ENCODE results near the gene P2RX3.
A peak's percentile ranks its signal among the peaks of the same experiment; 100 is the strongest.
"Not testable (repeated sequence)": the region's sequence is repeated elsewhere in the genome, so short reads cannot be mapped to it uniquely, and the experiment has no call there.

Gene P2RX3

DNA sequence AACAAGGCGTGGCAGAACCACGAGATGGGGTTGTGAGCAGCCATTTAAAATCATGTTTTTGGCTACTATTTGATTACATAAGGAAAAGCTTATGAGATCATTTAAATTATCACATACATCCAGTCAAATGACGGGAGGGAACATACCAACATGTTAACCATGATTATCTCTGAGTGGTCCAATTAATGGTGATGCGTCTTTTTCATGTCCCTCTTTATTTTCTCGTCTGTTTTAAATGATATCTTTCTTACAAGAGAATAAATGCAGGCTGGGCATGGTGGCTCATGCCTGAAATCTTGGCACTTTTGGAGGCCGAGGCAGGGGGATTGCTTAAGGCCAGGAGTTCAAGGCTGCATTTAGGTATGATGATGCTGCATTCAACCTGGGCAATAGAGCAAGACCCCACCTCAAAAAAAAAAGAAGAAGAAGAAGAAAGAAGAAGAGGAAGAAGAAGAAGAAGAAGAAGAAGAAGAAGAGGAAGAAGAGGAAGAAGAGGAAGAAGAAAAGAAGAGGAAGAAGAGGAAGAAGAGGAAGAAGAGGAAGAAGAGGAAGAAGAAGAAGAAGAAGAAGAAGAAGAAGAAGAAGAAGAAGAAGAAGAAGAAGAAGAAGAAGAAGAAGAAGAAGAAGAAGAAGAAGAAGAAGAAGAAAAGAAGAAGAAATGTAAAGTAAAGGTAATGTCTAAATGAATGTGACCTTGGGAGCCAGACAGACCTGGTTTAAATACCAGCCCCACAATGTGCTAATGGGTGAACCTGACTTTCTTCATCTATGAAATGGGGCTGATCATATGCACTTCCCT is 65.0 kb downstream of the P2RX3 start:
- ATAC-seq, H3K9me3 Mint-ChIP-seq, H3K4me3 Mint-ChIP-seq, H3K27me3 Mint-ChIP-seq, DNase-seq: not testable (repeated sequence)
- Mint-ChIP-seq H3K27ac (peak overlapping the region; percentile 35 to 78), H3K4me1 (peaks cover 41% of the 10 kb centered on the region)

DNA sequence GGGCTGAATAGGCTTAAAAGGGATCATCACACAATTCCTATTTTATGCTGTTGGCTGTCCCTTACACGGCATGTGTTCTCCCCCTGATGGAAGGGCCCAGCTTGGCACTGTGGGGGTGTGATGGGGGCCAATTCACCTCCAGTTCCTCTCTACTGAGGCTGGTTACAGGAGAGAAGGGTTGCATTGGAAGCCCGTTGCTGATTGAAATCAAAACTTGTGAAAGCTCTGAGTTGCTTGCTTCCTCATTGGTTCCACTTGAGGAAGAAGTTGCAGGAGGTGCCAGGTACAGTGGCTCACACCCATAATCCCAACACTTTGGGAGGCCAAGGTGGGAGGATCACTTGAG is 65.6 kb downstream of the P2RX3 start:
- Mint-ChIP-seq H3K9me3 (no peaks in the 10 kb centered on the region), H3K4me3 (no peak overlapping the region), H3K27me3 (no peaks in the 10 kb centered on the region), H3K27ac (no peak overlapping the region), H3K4me1 (peaks cover 47% of the 10 kb centered on the region)
- ATAC-seq (no peak), DNase-seq (no peak)

DNA sequence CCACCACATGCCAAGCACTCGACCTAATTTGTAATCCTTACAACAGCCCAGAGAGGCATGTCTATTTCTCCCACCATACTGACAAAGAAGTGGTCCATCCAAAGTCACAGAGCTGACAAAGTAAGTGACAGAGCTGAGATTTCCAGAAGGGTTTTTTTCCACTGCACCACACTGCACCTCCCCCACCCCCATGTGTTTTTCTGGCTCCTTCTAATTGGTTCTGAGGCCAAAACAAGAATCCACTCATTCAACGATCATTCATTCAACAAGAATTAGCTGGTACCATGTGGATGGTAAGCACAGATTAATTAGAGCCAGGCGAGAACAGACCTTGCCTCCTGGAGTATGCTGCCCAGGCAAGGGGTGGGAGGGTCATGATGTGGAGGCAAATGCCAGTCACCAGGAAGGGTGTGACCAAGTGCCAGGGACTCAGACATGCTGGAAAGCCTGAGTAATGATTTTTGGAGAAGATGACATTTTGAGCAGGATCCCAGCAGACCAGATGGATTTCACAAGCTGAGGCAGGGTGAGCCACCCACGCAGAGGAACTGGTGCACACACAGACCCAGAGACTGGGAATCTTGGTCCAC is 67.2 kb downstream of the P2RX3 start:
- no peak overlapping the region for H3K4me3 Mint-ChIP-seq
- no peaks in the 10 kb centered on the region for H3K27me3 Mint-ChIP-seq
- DNase-seq (no peak), ATAC-seq (no peak)
- H3K9me3 Mint-ChIP-seq = no peaks in the 10 kb centered on the region
- peaks cover 63% of the 10 kb centered on the region for H3K4me1 Mint-ChIP-seq
- peak overlapping the region in 1 of 2 donors; percentile 56 for H3K27ac Mint-ChIP-seq

DNA sequence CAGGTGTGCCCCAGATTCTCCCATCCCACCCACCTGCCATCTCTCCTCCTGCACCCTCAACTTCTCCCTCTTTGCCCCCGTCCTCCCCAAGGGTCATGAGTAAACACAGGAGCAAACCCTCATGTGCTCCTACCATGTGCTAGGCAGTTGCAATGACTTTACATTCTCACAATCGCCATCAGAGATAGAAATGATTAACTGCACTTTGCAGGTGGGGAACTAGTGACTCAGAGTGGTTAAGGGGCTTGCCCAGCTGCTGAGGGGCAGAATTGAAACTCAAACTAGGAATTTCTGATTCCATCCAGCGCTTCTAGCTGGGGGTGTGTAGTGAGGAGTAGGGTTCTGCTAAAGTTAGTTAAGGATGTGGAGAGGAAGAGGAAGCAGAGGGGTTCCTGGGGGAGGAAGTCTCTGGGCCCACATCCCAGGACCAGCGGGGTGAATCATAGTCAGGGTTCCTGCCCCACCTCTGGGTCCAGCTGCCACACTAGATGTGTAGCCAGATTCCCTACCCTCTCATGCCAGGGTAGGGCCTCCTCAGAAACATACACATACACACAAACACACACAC is 68.3 kb downstream of the P2RX3 start:
- no peaks in the 10 kb centered on the region for H3K27me3 Mint-ChIP-seq
- H3K4me1 Mint-ChIP-seq = peaks cover 70% of the 10 kb centered on the region
- peak; percentile 29 to 64 for DNase-seq
- peak; percentile 96 for ATAC-seq
- H3K9me3 Mint-ChIP-seq = no peaks in the 10 kb centered on the region
- H3K4me3 Mint-ChIP-seq = peak overlapping the region; percentile 15 to 49
- peak overlapping the region; percentile 81 to 93 for H3K27ac Mint-ChIP-seq

DNA sequence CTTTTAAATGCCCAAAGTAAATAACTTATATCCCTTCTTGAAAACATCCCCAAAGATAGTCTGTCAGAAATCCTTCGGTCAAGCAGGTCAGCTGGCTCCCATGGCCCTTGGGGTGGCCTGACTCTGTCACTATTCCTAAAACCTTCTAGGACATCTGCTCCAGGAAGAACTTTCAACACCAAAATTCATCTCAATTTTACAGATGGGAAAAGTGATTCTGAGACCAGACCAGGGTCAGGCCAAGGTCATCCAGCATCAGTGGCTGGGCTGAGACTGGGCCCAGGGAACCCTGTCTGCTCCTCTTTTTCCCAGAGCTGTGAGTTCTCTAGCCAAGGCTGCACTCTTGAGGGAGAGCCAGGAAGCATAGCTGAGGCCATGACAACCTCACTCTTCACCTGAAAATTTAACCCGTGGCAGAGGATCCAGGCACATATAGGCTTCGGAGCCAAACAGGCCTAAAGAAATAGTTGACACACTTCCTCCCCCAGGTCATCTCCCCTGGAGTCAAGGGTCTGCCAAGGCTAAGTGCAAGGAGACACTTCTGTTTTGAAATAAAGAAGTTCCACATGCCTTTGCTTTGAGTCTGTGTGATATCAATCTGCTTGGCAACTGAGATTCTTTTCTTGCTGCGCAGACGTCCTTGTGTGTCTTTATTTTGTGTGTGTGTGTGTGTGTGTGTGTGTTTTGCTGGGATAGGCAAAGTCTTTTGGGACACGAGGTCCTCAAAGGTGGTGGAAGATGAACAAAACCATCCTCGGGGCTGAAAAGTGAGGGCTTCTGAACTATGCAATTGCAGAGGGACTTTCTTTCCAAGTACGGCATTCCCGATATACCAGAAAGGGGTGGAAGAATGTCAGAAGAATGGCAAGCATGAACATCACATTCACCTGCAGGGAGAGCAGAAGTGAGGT is 69.1 kb downstream of the P2RX3 start:
- Mint-ChIP-seq H3K27ac (peak overlapping the region; percentile 81 to 93), H3K4me3 (peak overlapping the region in 1 of 2 donors; percentile 49), H3K9me3 (no peaks in the 10 kb centered on the region), H3K27me3 (no peaks in the 10 kb centered on the region), H3K4me1 (peaks cover 73% of the 10 kb centered on the region)
- ATAC-seq (no peak), DNase-seq (no peak)

DNA sequence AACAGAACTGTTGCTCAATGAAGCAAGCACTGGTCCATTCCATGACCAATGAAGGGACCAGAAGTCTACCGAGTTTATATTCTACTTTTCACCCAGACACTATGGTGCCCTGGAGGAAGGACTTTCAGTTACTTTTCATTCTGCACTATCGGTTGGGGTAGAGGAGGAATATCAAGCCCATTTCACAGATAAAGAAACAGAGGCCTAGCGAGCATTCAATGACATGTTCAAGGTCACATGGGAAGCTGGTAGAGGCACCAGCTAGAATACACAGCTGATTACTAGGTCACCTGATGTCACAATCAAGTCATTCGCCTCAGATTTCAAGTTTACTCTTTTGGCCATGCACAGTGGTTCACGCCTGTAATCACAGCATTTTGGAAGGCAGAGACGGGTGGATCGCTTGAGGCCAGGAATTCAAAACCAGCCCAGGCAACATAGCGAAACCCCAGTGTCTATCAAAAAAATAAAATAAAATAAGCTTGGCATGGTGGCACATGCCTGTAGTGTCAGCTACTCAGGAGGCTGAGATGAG is 69.9 kb downstream of the P2RX3 start:
- Mint-ChIP-seq H3K27me3 (no peaks in the 10 kb centered on the region), H3K4me1 (peaks cover 77% of the 10 kb centered on the region)

DNA sequence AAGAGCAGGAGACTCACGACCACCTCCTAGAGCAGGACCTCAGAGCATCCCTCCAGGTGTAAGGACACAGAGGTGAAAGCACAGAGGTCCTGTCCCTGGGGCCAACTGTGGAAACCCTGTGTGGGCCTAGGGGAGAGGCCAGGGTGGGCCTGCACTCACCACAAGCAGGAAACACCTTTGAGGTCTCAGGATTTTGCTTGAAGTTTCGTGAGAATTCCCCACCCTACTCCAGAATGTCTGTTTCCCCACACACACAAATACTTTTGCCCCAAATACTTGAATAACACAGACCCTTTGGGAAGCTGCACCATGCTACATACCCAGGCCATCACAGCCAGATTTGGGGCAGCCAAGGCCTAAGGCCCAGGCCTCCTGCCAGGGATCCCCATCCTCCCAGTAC is 70.6 kb downstream of the P2RX3 start:
- Mint-ChIP-seq H3K9me3 (no peaks in the 10 kb centered on the region), H3K4me3 (no peak overlapping the region), H3K27me3 (no peaks in the 10 kb centered on the region), H3K4me1 (peaks cover 77% of the 10 kb centered on the region), H3K27ac (peak overlapping the region; percentile 13 to 43)
- DNase-seq = no peak
- ATAC-seq = no peak

More for the DNA sequence above, 69.9 kb downstream of the P2RX3 start:
- H3K27ac Mint-ChIP-seq = peak overlapping the region in 1 of 2 donors; percentile 26
- ATAC-seq (no peak), DNase-seq (no peak)
- H3K9me3 Mint-ChIP-seq = no peaks in the 10 kb centered on the region
- no peak overlapping the region for H3K4me3 Mint-ChIP-seq

DNA sequence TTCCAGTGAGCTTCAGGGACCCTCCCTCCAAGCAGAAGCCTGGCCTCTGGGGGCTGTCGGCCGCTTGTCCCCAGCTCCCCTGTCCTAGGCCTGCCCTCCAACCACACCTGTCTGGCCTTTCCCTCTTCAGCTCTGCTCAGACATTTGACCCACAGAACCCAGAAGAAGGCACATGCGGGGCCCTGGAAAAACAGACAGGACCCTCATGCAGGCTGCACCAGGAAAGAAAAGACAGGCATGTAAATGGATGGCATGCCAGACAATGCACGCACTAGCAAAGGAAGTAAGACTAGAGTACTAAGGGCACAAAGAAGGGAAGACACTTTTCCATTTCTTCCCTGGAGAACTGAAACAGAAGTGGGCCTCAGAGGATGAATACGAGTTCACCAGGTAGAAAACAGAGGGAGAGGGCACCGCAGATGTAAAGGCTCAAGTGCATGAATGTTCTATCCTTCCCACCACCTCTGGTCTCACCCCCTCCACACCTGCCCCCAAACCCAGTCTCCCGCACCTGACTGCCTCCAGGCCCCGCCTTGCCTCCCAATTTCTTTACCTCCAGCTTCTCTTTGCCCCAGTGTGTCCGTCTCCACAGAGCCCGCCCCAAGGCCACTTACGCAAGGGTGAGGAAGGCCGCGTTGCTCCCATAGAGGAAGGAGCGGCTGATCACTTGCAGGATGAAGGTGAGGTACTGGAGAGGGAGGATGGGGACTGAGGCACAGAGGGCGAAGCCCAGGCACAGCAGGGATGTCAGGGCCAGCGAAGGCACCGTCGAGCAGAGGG is 71.4 kb downstream of the P2RX3 start:
- Mint-ChIP-seq H3K27ac (peak overlapping the region in 1 of 2 donors; percentile 36), H3K4me3 (no peak overlapping the region), H3K9me3 (no peaks in the 10 kb centered on the region), H3K27me3 (no peaks in the 10 kb centered on the region), H3K4me1 (peaks cover 83% of the 10 kb centered on the region)
- no peak for DNase-seq
- no peak for ATAC-seq

DNA sequence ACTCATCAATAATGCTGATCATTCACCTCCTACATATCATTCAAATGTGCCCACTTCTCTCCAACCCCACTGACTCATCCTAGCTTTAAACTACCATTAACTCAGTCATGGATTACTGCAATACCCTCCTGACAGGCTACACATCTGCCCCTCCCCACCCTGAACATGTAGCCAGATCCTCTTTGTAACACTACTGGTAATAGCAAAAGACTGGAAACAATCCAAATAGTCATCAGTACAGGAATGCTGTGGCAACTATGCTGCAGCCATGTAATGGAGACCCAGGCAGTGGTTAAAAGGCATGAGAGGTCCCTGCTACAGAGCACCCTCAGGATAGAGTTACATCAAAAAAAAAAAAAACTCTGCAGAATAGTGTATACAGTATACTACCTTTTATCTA is 72.1 kb downstream of the P2RX3 start:
- DNase-seq = no peak
- ATAC-seq = no peak
- Mint-ChIP-seq H3K27me3 (no peaks in the 10 kb centered on the region), H3K4me3 (no peak overlapping the region), H3K4me1 (peaks cover 88% of the 10 kb centered on the region), H3K9me3 (no peaks in the 10 kb centered on the region), H3K27ac (peak overlapping the region; percentile 29 to 38)

DNA sequence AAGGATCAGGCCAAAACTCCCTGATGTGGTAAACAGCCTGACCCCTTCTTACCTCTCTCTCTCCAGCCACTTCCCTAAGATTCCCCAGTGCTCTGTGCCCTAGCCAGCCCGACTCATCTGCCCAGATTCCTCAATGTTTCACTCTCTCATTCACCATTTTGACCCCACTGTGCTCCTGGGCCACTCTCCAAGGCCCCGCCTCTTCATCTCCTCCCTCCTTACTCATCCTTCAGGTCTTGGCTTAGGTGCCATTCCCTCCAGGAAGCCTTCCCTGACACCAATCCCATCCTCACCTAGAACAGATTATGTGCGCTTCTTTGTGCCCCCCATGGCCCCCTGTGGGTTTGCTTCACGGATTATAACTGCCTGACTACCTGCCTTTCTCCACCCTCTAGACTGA is 75.5 kb downstream of the P2RX3 start:
- H3K27me3 Mint-ChIP-seq = no peaks in the 10 kb centered on the region
- no peak overlapping the region for H3K4me3 Mint-ChIP-seq
- peak overlapping the region; percentile 57 to 83 for H3K27ac Mint-ChIP-seq
- peaks cover 87% of the 10 kb centered on the region for H3K4me1 Mint-ChIP-seq
- no peaks in the 10 kb centered on the region for H3K9me3 Mint-ChIP-seq
- ATAC-seq = no peak
- DNase-seq = no peak

DNA sequence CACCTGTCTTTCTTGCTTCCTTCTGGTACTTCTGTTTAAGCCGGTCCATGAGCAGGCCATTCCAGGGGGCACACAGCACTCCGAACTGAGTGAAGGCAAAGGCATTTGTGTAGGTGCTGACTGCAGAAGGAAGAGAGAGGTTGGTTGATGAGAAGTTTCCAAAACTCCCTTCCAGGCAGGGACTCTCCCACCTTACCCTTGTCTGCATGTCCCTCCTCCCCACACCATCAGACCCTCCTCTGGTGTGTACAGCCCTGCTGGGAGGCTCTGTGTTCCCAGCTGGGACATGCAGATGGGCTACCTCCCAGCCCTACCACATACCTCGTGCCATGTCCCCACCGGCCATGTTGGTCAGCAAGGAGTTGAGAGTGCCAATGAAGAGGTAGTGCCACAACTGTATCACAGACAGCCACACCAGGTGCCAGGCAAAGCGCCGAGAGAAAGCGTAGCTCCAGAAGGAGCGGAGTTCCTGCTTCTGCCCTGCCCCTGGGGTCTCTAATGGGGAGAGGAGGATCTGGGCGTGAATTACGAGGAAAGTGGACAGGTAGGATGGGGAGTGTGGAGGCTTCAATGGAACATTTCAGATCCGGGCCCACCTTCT is 76.6 kb downstream of the P2RX3 start:
- Mint-ChIP-seq H3K27ac (peak overlapping the region in 1 of 2 donors; percentile 85), H3K9me3 (no peaks in the 10 kb centered on the region), H3K27me3 (no peaks in the 10 kb centered on the region), H3K4me3 (no peak overlapping the region), H3K4me1 (peaks cover 84% of the 10 kb centered on the region)
- ATAC-seq (peak; percentile 69), DNase-seq (no peak)

DNA sequence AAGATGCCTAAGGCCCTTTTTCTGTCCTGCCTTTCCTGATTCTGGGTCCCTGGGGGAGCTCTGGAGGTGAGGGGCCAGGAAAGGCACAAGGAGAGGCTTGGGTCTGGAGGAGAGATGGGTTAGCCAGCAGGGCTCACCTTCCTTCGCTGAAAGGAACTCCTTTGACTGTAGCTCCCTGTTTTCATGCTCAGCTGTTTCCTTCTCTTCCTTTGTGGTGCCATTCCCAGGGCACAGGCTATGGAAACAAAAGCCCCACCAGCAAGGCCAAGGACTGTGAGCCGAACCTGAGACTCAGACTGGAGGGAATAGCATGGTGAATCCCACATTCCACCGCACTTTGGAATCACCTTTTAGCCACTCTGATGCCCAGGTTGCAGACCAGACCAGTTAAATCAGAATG is 78.3 kb downstream of the P2RX3 start:
- no peaks in the 10 kb centered on the region for H3K27me3 Mint-ChIP-seq
- DNase-seq (no peak), ATAC-seq (no peak)
- peaks cover 87% of the 10 kb centered on the region for H3K4me1 Mint-ChIP-seq
- peak overlapping the region in 1 of 2 donors; percentile 9 for H3K27ac Mint-ChIP-seq
- H3K9me3 Mint-ChIP-seq = no peaks in the 10 kb centered on the region
- no peak overlapping the region for H3K4me3 Mint-ChIP-seq

DNA sequence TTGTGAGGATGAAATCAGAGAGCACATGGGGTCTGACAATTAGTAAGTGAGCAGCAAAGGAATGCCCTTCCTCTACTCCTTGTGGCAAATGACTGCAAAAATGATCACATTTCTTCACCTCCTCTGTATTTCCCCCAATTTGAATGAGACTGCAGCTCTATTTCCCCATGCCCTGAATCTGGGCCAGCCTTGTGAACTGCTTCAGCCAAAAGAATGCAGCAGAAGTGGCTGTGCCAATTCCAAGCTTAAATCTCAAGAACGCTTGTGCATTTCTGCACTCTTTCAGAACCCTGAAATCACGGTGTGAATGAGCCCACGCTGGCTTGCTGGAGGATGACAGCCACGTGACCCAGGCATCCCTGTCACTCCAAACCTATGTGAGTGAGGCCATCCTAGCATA is 78.9 kb downstream of the P2RX3 start:
- no peak for ATAC-seq
- Mint-ChIP-seq H3K27me3 (no peaks in the 10 kb centered on the region), H3K4me3 (no peak overlapping the region)

DNA sequence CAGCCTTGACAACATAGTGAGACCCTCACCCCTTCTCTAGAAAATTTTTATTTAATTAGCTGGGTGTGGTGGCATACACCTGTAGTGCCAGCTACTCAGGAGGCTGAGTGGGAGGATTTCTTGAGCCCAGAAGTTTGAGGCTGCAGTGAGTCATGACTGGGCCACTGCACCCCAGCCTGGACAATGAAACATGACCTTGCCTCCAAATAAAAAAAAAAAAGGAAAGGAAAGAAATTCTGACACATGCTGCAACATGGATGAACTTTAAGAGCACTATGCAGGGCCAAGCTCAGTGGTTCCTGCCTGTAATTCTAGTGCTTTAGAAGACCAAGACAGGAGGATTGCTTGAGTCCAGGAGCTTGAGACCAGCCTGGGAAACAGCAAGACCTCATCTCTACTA is 80.0 kb downstream of the P2RX3 start:
- peaks cover 94% of the 10 kb centered on the region for H3K4me1 Mint-ChIP-seq
- H3K27ac Mint-ChIP-seq = no peak overlapping the region
- ATAC-seq (no peak), DNase-seq (no peak)
- no peaks in the 10 kb centered on the region for H3K9me3 Mint-ChIP-seq
- no peak overlapping the region for H3K4me3 Mint-ChIP-seq
- H3K27me3 Mint-ChIP-seq = no peaks in the 10 kb centered on the region

More for the DNA sequence above, 78.9 kb downstream of the P2RX3 start:
- no peak for DNase-seq
- Mint-ChIP-seq H3K4me1 (peaks cover 90% of the 10 kb centered on the region), H3K9me3 (no peaks in the 10 kb centered on the region), H3K27ac (peak overlapping the region; percentile 28 to 89)

Data from stimulated activated naive CD8-positive, alpha-beta T cell treated with anti-CD3 and anti-CD28 coated beads, Interleukin-15, amount 100 ng/mL, for 72 hours (primary cell).